Measurements from ENCODE around the gene COL8A1.

COL8A1 gene

DNA sequence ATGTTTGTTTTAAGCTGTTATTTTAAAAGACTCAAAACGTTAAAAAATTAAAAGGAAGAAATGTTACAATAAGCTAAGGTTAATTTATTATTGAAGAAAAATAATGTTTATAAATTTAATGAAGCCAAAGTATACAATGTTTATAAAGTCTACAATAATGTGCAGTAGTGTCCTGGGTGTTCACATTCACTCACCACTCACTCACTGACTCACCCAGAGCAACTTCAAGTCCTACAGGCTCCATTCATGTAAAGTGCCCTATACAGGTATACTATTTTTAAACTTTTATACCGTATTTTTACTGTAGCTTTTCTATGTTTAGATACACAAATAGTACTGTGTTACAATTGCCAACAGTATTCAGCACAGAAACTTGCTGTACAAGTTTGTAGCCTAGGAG lies 55.2 kb downstream of the COL8A1 start:
- Histone ChIP-seq H3K36me3 (ENCODE audit: insufficient read depth, low read length) (no peaks in the 10 kb centered on the region), H3K4me1 (ENCODE audit: insufficient read depth, low read length) (no peaks in the 10 kb centered on the region), H3K9me3 (ENCODE audit: control insufficient read depth, insufficient read depth, low read length) (no peaks in the 10 kb centered on the region), H3K9ac (ENCODE audit: low read depth, low read length) (no peak overlapping the region)

DNA sequence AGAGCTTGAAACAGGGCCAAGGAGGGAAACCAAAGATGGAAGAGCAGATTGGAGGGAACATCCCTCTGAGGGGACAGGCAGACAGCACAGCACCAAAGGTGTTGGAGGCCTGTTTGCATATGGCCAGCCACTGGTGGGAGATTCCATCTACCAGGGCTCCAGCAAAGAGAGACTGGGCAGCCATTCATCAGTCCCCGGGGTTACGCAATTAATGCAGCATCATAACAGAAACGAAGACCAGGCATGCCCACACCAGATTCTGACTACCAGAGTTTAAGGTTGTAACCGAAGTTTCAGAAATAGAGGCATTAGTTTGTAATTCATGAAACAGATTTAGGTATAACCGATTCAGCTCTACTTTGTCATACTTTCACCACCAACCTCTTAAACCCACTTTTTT lies 58.1 kb downstream of the COL8A1 start:
- H3K36me3 ChIP-seq (ENCODE audit: insufficient read depth, low read length) = no peaks in the 10 kb centered on the region
- H3K4me1 ChIP-seq (ENCODE audit: insufficient read depth, low read length) = peaks cover 6% of the 10 kb centered on the region; the same call in 1 of the 2 replicates
- no peak overlapping the region for H3K9ac ChIP-seq (ENCODE audit: low read depth, low read length)
- no peaks in the 10 kb centered on the region for H3K9me3 ChIP-seq (ENCODE audit: control insufficient read depth, insufficient read depth, low read length)

DNA sequence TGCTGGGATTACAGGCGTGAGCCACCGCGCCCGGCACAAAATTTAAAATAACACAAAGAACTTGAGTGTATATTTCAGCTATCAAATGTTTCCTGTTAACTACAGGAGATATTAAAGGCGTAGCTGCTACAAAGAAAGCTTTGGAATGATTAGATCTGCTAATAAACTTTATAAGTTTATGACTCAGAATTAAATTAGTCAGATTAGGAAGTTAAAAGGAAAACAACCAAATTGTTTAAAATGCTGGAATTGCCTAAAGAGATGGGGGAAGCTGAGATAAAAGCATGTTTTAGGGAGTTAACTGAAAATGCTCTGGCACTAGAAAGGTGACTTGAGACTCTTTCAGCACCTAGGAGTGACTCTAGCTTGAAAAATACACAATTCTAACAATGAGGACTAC lies 58.9 kb downstream of the COL8A1 start:
- H3K36me3 ChIP-seq (ENCODE audit: insufficient read depth, low read length) = no peaks in the 10 kb centered on the region
- H3K4me1 ChIP-seq (ENCODE audit: insufficient read depth, low read length) = peaks cover 6% of the 10 kb centered on the region; the same call in 1 of the 2 replicates
- H3K9me3 ChIP-seq (ENCODE audit: control insufficient read depth, insufficient read depth, low read length) = no peaks in the 10 kb centered on the region
- no peak overlapping the region for H3K9ac ChIP-seq (ENCODE audit: low read depth, low read length)

DNA sequence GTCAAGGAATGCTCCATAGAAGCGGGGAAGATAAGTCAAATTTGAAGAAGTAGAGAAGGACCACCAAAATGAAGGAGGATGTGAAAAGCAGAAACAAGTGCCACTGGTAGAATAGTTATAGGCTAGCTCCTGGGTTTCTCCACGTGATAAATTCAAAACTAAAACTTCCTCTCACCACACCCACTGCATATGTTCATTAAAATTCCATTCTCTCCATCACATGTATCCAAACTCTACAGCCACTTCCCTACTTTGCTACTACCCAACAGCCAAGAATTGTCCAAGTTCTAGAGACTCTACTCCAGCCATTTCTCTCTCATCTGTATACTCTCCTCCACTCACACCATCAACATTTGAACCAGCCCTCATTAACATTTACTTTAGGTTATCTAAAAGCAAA lies 60.5 kb downstream of the COL8A1 start:
- H3K9ac ChIP-seq (ENCODE audit: low read depth, low read length) = no peak overlapping the region
- peaks cover 14% of the 10 kb centered on the region; the same call in 1 of the 2 replicates for H3K4me1 ChIP-seq (ENCODE audit: insufficient read depth, low read length)
- H3K9me3 ChIP-seq (ENCODE audit: control insufficient read depth, insufficient read depth, low read length) = no peaks in the 10 kb centered on the region
- no peaks in the 10 kb centered on the region for H3K36me3 ChIP-seq (ENCODE audit: insufficient read depth, low read length)

DNA sequence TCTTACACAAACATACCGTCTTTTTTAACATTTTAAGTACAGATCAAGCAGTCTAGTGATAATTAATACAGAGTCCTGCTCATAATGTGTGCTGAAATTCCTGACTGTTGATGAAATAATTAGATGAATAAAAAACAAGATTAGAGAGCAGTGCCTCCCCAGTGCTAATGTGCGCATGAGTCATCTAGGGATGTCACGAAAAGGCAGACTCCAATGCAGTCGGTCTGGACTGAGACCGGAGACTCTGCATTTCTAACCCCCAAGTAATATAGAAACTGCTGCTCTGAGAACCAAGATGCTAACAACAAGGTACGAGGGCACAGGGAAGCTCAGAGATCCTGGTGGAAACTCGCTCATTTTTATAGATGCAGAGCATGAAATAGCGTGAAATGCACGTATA lies 61.4 kb downstream of the COL8A1 start:
- Histone ChIP-seq H3K9me3 (ENCODE audit: control insufficient read depth, insufficient read depth, low read length) (no peaks in the 10 kb centered on the region), H3K36me3 (ENCODE audit: insufficient read depth, low read length) (no peaks in the 10 kb centered on the region), H3K4me1 (ENCODE audit: insufficient read depth, low read length) (peaks cover 14% of the 10 kb centered on the region; the same call in 1 of the 2 replicates), H3K9ac (ENCODE audit: low read depth, low read length) (no peak overlapping the region)

DNA sequence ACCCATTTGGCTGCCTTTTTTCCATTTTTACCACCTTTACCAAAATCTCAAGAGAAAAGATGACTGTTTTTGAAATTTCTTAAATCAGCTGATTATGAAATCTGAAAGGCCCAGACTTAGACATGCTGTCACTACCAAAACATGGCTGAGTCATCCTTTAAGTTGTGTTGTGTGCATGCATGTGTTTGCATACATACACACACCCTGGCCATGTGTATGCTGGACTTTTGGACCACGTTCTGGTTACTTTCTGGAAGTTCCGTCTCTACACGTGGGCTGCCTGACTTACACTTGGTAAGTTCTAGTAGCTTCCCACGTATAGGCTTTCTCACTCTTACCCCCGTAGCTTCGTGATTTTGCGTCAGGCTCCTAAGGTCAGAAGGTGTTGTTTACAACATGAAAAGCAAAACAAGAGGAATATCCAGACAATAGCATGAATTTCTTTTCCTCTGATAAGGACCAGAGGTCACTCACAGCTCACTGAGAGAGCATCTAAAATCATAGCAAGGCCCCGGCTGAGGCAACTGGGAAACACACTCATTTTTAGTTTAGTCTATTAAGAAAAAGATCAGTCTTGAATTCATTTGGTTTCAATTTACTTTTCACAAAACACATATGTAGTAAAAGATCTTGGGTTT lies 62.4 kb downstream of the COL8A1 start:
- no peaks in the 10 kb centered on the region for H3K36me3 ChIP-seq (ENCODE audit: insufficient read depth, low read length)
- peaks cover 14% of the 10 kb centered on the region; the same call in 1 of the 2 replicates for H3K4me1 ChIP-seq (ENCODE audit: insufficient read depth, low read length)
- no peaks in the 10 kb centered on the region for H3K9me3 ChIP-seq (ENCODE audit: control insufficient read depth, insufficient read depth, low read length)
- H3K9ac ChIP-seq (ENCODE audit: low read depth, low read length) = no peak overlapping the region

- Histone ChIP-seq H3K9me3 (ENCODE audit: control insufficient read depth, insufficient read depth, low read length) (no peaks in the 10 kb centered on the region), H3K9ac (ENCODE audit: low read depth, low read length) (no peak overlapping the region), H3K36me3 (ENCODE audit: insufficient read depth, low read length) (no peaks in the 10 kb centered on the region), H3K4me1 (ENCODE audit: insufficient read depth, low read length) (peaks cover 14% of the 10 kb centered on the region; the same call in 1 of the 2 replicates)
These were observed 64.9 kb downstream of the COL8A1 start for GRCh38 chr3:99702953-99703943.

GRCh38 chr3:99704417-99704816 lies 66.0 kb downstream of the COL8A1 start:
- no peaks in the 10 kb centered on the region for H3K9me3 ChIP-seq (ENCODE audit: control insufficient read depth, insufficient read depth, low read length)
- H3K9ac ChIP-seq (ENCODE audit: low read depth, low read length) = no peak overlapping the region
- H3K36me3 ChIP-seq (ENCODE audit: insufficient read depth, low read length) = no peaks in the 10 kb centered on the region
- peaks cover 14% of the 10 kb centered on the region; the same call in 1 of the 2 replicates for H3K4me1 ChIP-seq (ENCODE audit: insufficient read depth, low read length)

GRCh38 chr3:99706410-99706809 lies 68.0 kb downstream of the COL8A1 start:
- Histone ChIP-seq H3K9ac (ENCODE audit: low read depth, low read length) (no peak overlapping the region), H3K36me3 (ENCODE audit: insufficient read depth, low read length) (no peaks in the 10 kb centered on the region), H3K4me1 (ENCODE audit: insufficient read depth, low read length) (0 out of 2 replicates have a peak, but pooled peaks cover 14% of the 10 kb centered on the region), H3K9me3 (ENCODE audit: control insufficient read depth, insufficient read depth, low read length) (no peaks in the 10 kb centered on the region; the same call in 1 of the 2 replicates)

- no peaks in the 10 kb centered on the region for H3K36me3 ChIP-seq (ENCODE audit: insufficient read depth, low read length)
- 0 out of 2 replicates have a peak, but pooled peaks cover 8% of the 10 kb centered on the region for H3K4me1 ChIP-seq (ENCODE audit: insufficient read depth, low read length)
- H3K9me3 ChIP-seq (ENCODE audit: control insufficient read depth, insufficient read depth, low read length) = no peaks in the 10 kb centered on the region; the same call in 1 of the 2 replicates
- no peak overlapping the region for H3K9ac ChIP-seq (ENCODE audit: low read depth, low read length)
These were observed 69.9 kb downstream of the COL8A1 start for GRCh38 chr3:99708207-99708745.

- Histone ChIP-seq H3K36me3 (ENCODE audit: insufficient read depth, low read length) (no peaks in the 10 kb centered on the region), H3K4me1 (ENCODE audit: insufficient read depth, low read length) (0 out of 2 replicates have a peak, but pooled peaks cover 7% of the 10 kb centered on the region), H3K9ac (ENCODE audit: low read depth, low read length) (no peak overlapping the region), H3K9me3 (ENCODE audit: control insufficient read depth, insufficient read depth, low read length) (no peaks in the 10 kb centered on the region; the same call in 1 of the 2 replicates)
These were observed 71.3 kb downstream of the COL8A1 start for GRCh38 chr3:99709686-99710085.

GRCh38 chr3:99710094-99710493 lies 71.7 kb downstream of the COL8A1 start:
- no peaks in the 10 kb centered on the region; the same call in 1 of the 2 replicates for H3K9me3 ChIP-seq (ENCODE audit: control insufficient read depth, insufficient read depth, low read length)
- H3K9ac ChIP-seq (ENCODE audit: low read depth, low read length) = no peak overlapping the region
- H3K36me3 ChIP-seq (ENCODE audit: insufficient read depth, low read length) = no peaks in the 10 kb centered on the region
- peaks cover 9% of the 10 kb centered on the region; the same call in 1 of the 2 replicates for H3K4me1 ChIP-seq (ENCODE audit: insufficient read depth, low read length)

DNA sequence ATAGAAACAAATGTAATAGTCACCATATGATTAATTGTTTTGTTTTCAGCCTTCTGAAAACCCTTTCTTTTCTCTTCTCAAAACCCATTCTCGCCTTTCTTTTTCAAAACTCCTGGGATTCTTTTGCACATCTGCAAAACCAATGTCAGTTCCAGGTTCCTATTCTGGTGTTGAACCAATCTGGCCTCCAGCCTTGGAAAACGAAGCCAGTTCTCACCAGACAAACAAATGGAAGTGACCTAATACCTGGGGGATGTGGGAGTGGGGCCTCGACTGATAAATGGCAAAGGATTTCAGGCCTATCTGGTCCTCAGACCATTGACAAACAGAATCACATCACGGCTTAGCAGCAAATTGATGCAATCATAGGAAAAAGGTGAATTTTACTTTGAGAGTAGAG lies 73.0 kb downstream of the COL8A1 start:
- Histone ChIP-seq H3K9ac (ENCODE audit: low read depth, low read length) (no peak overlapping the region), H3K36me3 (ENCODE audit: insufficient read depth, low read length) (no peaks in the 10 kb centered on the region), H3K4me1 (ENCODE audit: insufficient read depth, low read length) (peaks cover 18% of the 10 kb centered on the region; the same call in 1 of the 2 replicates), H3K9me3 (ENCODE audit: control insufficient read depth, insufficient read depth, low read length) (no peaks in the 10 kb centered on the region; the same call in 1 of the 2 replicates)

- Histone ChIP-seq H3K36me3 (ENCODE audit: insufficient read depth, low read length) (no peaks in the 10 kb centered on the region), H3K9ac (ENCODE audit: low read depth, low read length) (no peak overlapping the region), H3K9me3 (ENCODE audit: control insufficient read depth, insufficient read depth, low read length) (no peaks in the 10 kb centered on the region; the same call in 1 of the 2 replicates), H3K4me1 (ENCODE audit: insufficient read depth, low read length) (peaks cover 18% of the 10 kb centered on the region; the same call in 1 of the 2 replicates)
These were observed 74.0 kb downstream of the COL8A1 start for GRCh38 chr3:99712291-99712954.
